HCT116 (cell line): ENCODE data around the gene MYH13. TPM values are rescaled to one million over a fixed set of nuclear protein-coding genes. Genes with fewer than 3 reads are reported as not detected.

ENCODE experiments used
- ATAC-seq: fragments of 200-7000 bp; cut with Tn5 transposase; 2 replicates; pipeline ENCODE4 v1.9.1; 2020; ENCODE audit warnings: mild to moderate bottlenecking, moderate library complexity
- BruUV-seq: library from RNA; stranded (reverse); fragments of 400-500 nt; replicated peaks from 2 replicates; lab custom pipeline; 2021; lab: Mats Ljungman, UMichigan
- CTCF ChIA-PET: fragments of 300-600 bp; sonication (Branson Sonifier 250); formaldehyde crosslinking; loops from one replicate; lab custom pipeline; 2021; ENCODE audit warnings: antibody characterized with exemption; lab: Charles Lee
- POLR2A ChIA-PET: fragments of 300-600, 350-600 bp; sonication (Branson Sonifier 250); formaldehyde crosslinking; loops from one replicate; lab custom pipeline; 2021; ENCODE audit warnings: antibody characterized with exemption; lab: Charles Lee
- RAD21 ChIA-PET, 2 experiments: fragments of 300-600 bp; sonication (Branson Sonifier 250); formaldehyde crosslinking; loops; one replicate each; lab custom pipeline; 2023; ENCODE audit warnings: low total read pairs in 2 of 2; ENCODE audit not compliant: uncharacterized antibody in 2 of 2, unreplicated experiment in 2 of 2, low non-redundant PET in 1 of 2; lab: Charles Lee
- DNase-seq: peaks from one replicate; pipeline ENCODE4 v3.0.0-alpha.2; 2010; ENCODE audit warnings: low read depth, low spot score
- H2AFZ ChIP-seq: fragments of 200-600 bp; shearing (Covaris generic), sonication (generic); 2 replicates; pipeline ENCODE4 v1.6.1; 2017; ENCODE audit warnings: low read depth, mixed run types, mixed read lengths, antibody characterized with exemption, low read length; ENCODE audit not compliant: poor library complexity, severe bottlenecking
- H3K27ac ChIP-seq: 2 replicates; pipeline ENCODE4 v1.5.1; 2012; ENCODE audit warnings: low read depth, low read length
- H3K27me3 ChIP-seq: fragments of 200-600 bp; sonication (generic); 2 replicates; pipeline ENCODE4 v1.6.1; 2016; ENCODE audit warnings: mixed run types, low read length, mixed read lengths; ENCODE audit not compliant: insufficient read depth
- H3K36me3 ChIP-seq, 2 experiments: fragments of 200-500 bp in 1 of 2; fragments of 200-600 bp in 1 of 2; sonication (Bioruptor generic) in 1 of 2; sonication (generic) in 1 of 2; 2 replicates each; pipeline versions ENCODE4 v1.5.1 to v1.6.1; 2014 to 2016; ENCODE audit warnings: low read length in 2 of 2, inconsistent platforms in 1 of 2, mixed read lengths in 1 of 2, mixed run types in 1 of 2; ENCODE audit not compliant: insufficient read depth in 2 of 2, control insufficient read depth in 1 of 2
- H3K4me1 ChIP-seq, 2 experiments: fragments of 200-600 bp in 1 of 2; sonication (generic) in 1 of 2; 2 replicates each; pipeline versions ENCODE4 v1.5.1 to v1.6.1; 2012 to 2017; ENCODE audit warnings: low read length in 2 of 2, inconsistent platforms in 1 of 2, mild to moderate bottlenecking in 1 of 2, mixed read lengths in 1 of 2, mixed run types in 1 of 2, moderate library complexity in 1 of 2; ENCODE audit not compliant: insufficient read depth in 2 of 2, control insufficient read depth in 1 of 2
- H3K4me2 ChIP-seq: fragments of 200-600 bp; sonication (generic); 2 replicates; pipeline ENCODE4 v1.6.1; 2017; ENCODE audit warnings: mixed run types, low read length, mixed read lengths
- H3K4me3 ChIP-seq, 2 experiments: fragments of 200-600 bp in 1 of 2; sonication (generic) in 1 of 2; replicated peaks in 1 of 2; 2 replicates each; pipeline ENCODE4 v1.5.1; 2011 to 2016; ENCODE audit warnings: low read length in 2 of 2, control low read depth in 1 of 2, low read depth in 1 of 2, mild to moderate bottlenecking in 1 of 2, mixed read lengths in 1 of 2, mixed run types in 1 of 2
- H3K79me2 ChIP-seq: fragments of 200-600 bp; sonication (generic); 2 replicates; pipeline ENCODE4 v1.6.1; 2017; ENCODE audit warnings: mild to moderate bottlenecking, mixed run types, low read length, moderate library complexity, mixed read lengths; ENCODE audit not compliant: insufficient read depth
- H3K9ac ChIP-seq: fragments of 200-600 bp; sonication (generic); 2 replicates; pipeline ENCODE4 v1.6.1; 2016; ENCODE audit warnings: low read length, mixed read lengths
- H3K9me2 ChIP-seq: fragments of 200-600 bp; sonication (generic), shearing (Covaris generic); 2 replicates; pipeline ENCODE4 v1.6.1; 2017; ENCODE audit warnings: mixed run types, mild to moderate bottlenecking, moderate library complexity; ENCODE audit not compliant: insufficient read depth
- H3K9me3 ChIP-seq, 2 experiments: fragments of 200-500 bp in 1 of 2; fragments of 200-600 bp in 1 of 2; sonication (Bioruptor generic) in 1 of 2; sonication (generic) in 1 of 2; 2 replicates each; pipeline ENCODE4 v1.6.1; 2014 to 2017; ENCODE audit warnings: low read length in 2 of 2, mixed read lengths in 2 of 2, inconsistent platforms in 1 of 2, low read depth in 1 of 2, mild to moderate bottlenecking in 1 of 2, mixed run types in 1 of 2, moderate library complexity in 1 of 2; ENCODE audit not compliant: control insufficient read depth in 1 of 2, insufficient read depth in 1 of 2
- H4K20me1 ChIP-seq: fragments of 200-600 bp; sonication (generic), shearing (Covaris generic); 2 replicates; pipeline ENCODE4 v1.6.1; 2017; ENCODE audit warnings: mixed run types, mild to moderate bottlenecking, moderate library complexity; ENCODE audit not compliant: insufficient read depth
- CBX3 ChIP-seq: IDR thresholded peaks from 2 replicates; pipeline ENCODE4 v1.6.1; 2012; ENCODE audit warnings: low read depth
- CEBPB ChIP-seq: IDR thresholded peaks from 2 replicates; pipeline ENCODE4 v1.6.1; 2012; ENCODE audit warnings: low read depth
- EGR1 ChIP-seq: IDR thresholded peaks from 2 replicates; pipeline ENCODE4 v1.6.1; 2012; ENCODE audit warnings: low read depth
- EZH2 ChIP-seq: fragments of 200-600 bp; sonication (generic); IDR thresholded peaks from 2 replicates; pipeline ENCODE4 v1.6.1; 2017; ENCODE audit warnings: antibody characterized with exemption, mixed run types
- FOSL1 ChIP-seq: IDR thresholded peaks from 2 replicates; pipeline ENCODE4 v1.6.1; 2012; ENCODE audit warnings: low read depth
- JUND ChIP-seq: IDR thresholded peaks from 2 replicates; pipeline ENCODE4 v1.6.1; 2012
- POLR2A ChIP-seq: IDR thresholded peaks from 2 replicates; pipeline ENCODE4 v1.7.0; 2011; ENCODE audit warnings: borderline replicate concordance; ENCODE audit not compliant: insufficient read depth, insufficient read length; ENCODE audit errors: extremely low read depth
- POLR2AphosphoS5 ChIP-seq: IDR thresholded peaks from 2 replicates; pipeline ENCODE4 v1.6.1; 2011; ENCODE audit warnings: mild to moderate bottlenecking, low read depth, low read length, moderate library complexity
- RAD21 ChIP-seq: IDR thresholded peaks from 2 replicates; pipeline ENCODE4 v1.6.1; 2012; ENCODE audit warnings: low read depth, mild to moderate bottlenecking
- SIN3A ChIP-seq: IDR thresholded peaks from 2 replicates; pipeline ENCODE4 v1.6.1; 2012; ENCODE audit warnings: low read depth
- SP1 ChIP-seq: IDR thresholded peaks from 2 replicates; pipeline ENCODE4 v1.6.1; 2012; ENCODE audit warnings: low read depth
- SRF ChIP-seq: IDR thresholded peaks from 2 replicates; pipeline ENCODE4 v1.6.1; 2012; ENCODE audit warnings: low read depth
- TCF7L2 ChIP-seq: IDR thresholded peaks from 2 replicates; pipeline ENCODE4 v1.7.0; 2011; ENCODE audit warnings: borderline replicate concordance, inconsistent platforms; ENCODE audit not compliant: insufficient read depth, insufficient read length; ENCODE audit errors: extremely low read depth
- YY1 ChIP-seq: IDR thresholded peaks from 2 replicates; pipeline ENCODE4 v1.6.1; 2011; ENCODE audit warnings: low read length, low read depth, moderate library complexity, mild to moderate bottlenecking; ENCODE audit not compliant: insufficient replicate concordance; ENCODE audit errors: extremely low read depth
- ZNF274 ChIP-seq: fragments of 200-500 bp; sonication (Bioruptor generic); IDR thresholded peaks from 2 replicates; pipeline ENCODE4 v1.6.1; 2014; ENCODE audit warnings: mild to moderate bottlenecking, low read depth, low read length, inconsistent platforms
- intact Hi-C: fragments of 100-400 bp; cut with micrococcal nuclease; formaldehyde crosslinking; loops from 2 replicates; pipeline ENCODE4 v1.10.0; 2022
- total RNA-seq: library from RNA; stranded (reverse); gene quantifications from one replicate; pipeline ENCODE4 v1.2.1, GENCODE V29; 2021; ENCODE audit not compliant: unreplicated experiment
- TF ChIP-seq, protein P1 (sequence below): IDR thresholded peaks from 2 replicates; pipeline ENCODE4 v1.6.1; 2012
- TF ChIP-seq, protein P2 (sequence below), 3 experiments: fragments of 200-600 bp in 1 of 3; sonication (generic) in 1 of 3; IDR thresholded peaks in 2 of 3; conservative IDR thresholded peaks in 1 of 3; 2 replicates each; pipeline ENCODE4 v1.5.1; 2012 to 2017; ENCODE audit warnings: low read depth in 2 of 3, low read length in 2 of 3, antibody characterized with exemption in 1 of 3, borderline replicate concordance in 1 of 3, control low read depth in 1 of 3, mild to moderate bottlenecking in 1 of 3, mixed read lengths in 1 of 3, mixed run types in 1 of 3, moderate library complexity in 1 of 3; ENCODE audit not compliant: insufficient read depth in 1 of 3
- TF ChIP-seq, protein P3 (sequence below): IDR thresholded peaks from 2 replicates; pipeline ENCODE4 v1.6.1; 2012
- TF ChIP-seq, protein P4 (sequence below): IDR thresholded peaks from 2 replicates; pipeline ENCODE4 v1.6.1; 2012; ENCODE audit warnings: low read depth

The MYH13 gene
- total RNA-seq, 1 experiment from 2014 or later, result not detected

DNA sequence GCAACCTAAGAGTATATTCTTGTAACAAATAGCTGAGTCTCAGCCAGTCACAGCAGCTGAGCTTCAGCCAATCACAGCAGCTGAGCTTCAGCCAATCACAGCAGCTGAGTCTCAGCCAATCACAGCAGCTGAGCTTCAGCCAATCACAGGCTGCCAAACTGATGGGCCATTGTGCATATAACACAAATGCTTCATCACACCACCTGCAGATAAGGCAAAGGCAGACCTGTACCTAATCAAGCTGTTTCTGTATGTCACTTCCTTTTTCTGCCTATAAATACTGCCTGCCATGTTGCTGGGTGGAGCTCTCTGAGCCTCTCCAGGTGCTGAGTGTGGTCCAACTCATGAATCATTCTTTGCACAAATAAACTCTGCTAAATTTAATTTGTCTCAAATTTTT lies 19.9 kb downstream of the MYH13 start:
- TF ChIP-seq ZNF274, result no peak
- TF ChIP-seq FOSL1, result no peak
- no peak for TF ChIP-seq POLR2A
- TF ChIP-seq, protein P1, sequence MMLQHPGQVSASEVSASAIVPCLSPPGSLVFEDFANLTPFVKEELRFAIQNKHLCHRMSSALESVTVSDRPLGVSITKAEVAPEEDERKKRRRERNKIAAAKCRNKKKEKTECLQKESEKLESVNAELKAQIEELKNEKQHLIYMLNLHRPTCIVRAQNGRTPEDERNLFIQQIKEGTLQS, result no peak
- no peak for TF ChIP-seq CBX3
- TF ChIP-seq, protein P2, sequence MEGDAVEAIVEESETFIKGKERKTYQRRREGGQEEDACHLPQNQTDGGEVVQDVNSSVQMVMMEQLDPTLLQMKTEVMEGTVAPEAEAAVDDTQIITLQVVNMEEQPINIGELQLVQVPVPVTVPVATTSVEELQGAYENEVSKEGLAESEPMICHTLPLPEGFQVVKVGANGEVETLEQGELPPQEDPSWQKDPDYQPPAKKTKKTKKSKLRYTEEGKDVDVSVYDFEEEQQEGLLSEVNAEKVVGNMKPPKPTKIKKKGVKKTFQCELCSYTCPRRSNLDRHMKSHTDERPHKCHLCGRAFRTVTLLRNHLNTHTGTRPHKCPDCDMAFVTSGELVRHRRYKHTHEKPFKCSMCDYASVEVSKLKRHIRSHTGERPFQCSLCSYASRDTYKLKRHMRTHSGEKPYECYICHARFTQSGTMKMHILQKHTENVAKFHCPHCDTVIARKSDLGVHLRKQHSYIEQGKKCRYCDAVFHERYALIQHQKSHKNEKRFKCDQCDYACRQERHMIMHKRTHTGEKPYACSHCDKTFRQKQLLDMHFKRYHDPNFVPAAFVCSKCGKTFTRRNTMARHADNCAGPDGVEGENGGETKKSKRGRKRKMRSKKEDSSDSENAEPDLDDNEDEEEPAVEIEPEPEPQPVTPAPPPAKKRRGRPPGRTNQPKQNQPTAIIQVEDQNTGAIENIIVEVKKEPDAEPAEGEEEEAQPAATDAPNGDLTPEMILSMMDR (IDR thresholded peaks at IDR 0.05 in 2 of 3, conservative IDR thresholded peaks at IDR 0.05 in 1 of 3; ENCODE audit: borderline replicate concordance in 1 of 3, insufficient read depth in 1 of 3, low read depth in 2 of 3, low read length in 2 of 3), result no peak
- TF ChIP-seq, protein P3, sequence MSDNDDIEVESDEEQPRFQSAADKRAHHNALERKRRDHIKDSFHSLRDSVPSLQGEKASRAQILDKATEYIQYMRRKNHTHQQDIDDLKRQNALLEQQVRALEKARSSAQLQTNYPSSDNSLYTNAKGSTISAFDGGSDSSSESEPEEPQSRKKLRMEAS, result no peak
- no peak for TF ChIP-seq SIN3A
- no peak for TF ChIP-seq SRF
- no peak for TF ChIP-seq EGR1
- TF ChIP-seq JUND, result no peak
- no peak for TF ChIP-seq SP1
- TF ChIP-seq RAD21, result no peak
- TF ChIP-seq POLR2AphosphoS5, result no peak
- TF ChIP-seq CEBPB, result no peak
- no peak for TF ChIP-seq EZH2
- TF ChIP-seq YY1, result no peak
- TF ChIP-seq, protein P4, sequence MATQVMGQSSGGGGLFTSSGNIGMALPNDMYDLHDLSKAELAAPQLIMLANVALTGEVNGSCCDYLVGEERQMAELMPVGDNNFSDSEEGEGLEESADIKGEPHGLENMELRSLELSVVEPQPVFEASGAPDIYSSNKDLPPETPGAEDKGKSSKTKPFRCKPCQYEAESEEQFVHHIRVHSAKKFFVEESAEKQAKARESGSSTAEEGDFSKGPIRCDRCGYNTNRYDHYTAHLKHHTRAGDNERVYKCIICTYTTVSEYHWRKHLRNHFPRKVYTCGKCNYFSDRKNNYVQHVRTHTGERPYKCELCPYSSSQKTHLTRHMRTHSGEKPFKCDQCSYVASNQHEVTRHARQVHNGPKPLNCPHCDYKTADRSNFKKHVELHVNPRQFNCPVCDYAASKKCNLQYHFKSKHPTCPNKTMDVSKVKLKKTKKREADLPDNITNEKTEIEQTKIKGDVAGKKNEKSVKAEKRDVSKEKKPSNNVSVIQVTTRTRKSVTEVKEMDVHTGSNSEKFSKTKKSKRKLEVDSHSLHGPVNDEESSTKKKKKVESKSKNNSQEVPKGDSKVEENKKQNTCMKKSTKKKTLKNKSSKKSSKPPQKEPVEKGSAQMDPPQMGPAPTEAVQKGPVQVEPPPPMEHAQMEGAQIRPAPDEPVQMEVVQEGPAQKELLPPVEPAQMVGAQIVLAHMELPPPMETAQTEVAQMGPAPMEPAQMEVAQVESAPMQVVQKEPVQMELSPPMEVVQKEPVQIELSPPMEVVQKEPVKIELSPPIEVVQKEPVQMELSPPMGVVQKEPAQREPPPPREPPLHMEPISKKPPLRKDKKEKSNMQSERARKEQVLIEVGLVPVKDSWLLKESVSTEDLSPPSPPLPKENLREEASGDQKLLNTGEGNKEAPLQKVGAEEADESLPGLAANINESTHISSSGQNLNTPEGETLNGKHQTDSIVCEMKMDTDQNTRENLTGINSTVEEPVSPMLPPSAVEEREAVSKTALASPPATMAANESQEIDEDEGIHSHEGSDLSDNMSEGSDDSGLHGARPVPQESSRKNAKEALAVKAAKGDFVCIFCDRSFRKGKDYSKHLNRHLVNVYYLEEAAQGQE, result no peak
- no peak for TF ChIP-seq TCF7L2
- Histone ChIP-seq H4K20me1 (no peaks in the 10 kb centered on the region), H3K9ac (no peak overlapping the region), H3K9me2 (no peaks in the 10 kb centered on the region), H2AFZ (no peak overlapping the region), H3K9me3 (no peaks in the 10 kb centered on the region), H3K4me2 (no peak overlapping the region), H3K27ac (no peak overlapping the region), H3K4me1 (no peaks in the 10 kb centered on the region), H3K36me3 (no peaks in the 10 kb centered on the region), H3K4me3 (no peak overlapping the region), H3K27me3 (no peaks in the 10 kb centered on the region), H3K79me2 (no peaks in the 10 kb centered on the region)
- peak; percentile 56 for ATAC-seq
- ChIA-PET CTCF (interaction anchor here (1.0 kb wide), 1 partner anchor 262 kb away, joined by 3 read pairs; no protein-coding TSS in a partner anchor), POLR2A (no interaction called here), RAD21 (no interaction called here)
- intact Hi-C loops, result no loop called here
- BruUV-seq, result no TSS peak
- no peak for DNase-seq
